ENCODE measurements around the gene RFX6. TPM values are rescaled to one million over a fixed set of nuclear protein-coding genes. Genes with fewer than 3 reads are reported as not detected.

RFX6 gene
- total and polyA plus RNA-seq, 4 donors = not detected

DNA sequence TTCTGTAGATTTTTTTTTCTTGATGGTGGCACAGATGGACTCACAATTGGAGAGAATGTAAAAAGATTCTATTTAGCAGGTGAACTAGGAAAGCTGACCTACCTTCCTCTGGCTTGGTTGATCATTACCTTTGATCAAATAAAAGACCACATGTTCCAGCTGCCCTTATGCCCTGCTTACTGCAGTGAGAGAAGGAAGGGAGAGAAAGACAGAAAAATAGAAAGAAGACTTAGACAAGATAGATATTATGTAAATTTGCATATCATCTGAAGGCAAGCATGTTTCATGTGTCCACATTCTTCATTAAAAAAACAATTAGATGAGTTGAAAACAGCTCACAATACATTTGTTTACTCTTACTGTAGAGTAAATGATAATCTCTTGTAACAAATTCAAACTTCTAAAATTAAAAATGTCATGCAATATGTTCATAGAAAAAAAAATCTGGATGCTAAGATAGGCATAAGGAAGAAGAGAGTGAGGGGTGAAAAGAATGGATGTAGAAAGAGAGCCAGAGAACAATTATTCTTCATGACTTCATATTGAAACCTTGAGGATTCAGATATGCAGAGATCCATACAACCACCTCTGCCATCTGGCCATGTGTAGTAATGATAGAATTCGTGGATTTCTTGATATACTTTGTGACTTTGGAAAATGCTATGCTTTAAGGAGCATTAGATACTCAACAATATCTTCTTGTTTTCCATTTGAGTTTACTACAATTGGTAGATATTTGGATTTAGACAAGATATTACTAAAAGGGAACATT, 71.7 kb downstream of the RFX6 start:
- Histone ChIP-seq H3K27me3 (ENCODE audit: control insufficient read depth in 4 of 4, insufficient read depth in 4 of 4, low read length in 3 of 4) (no peaks in the 10 kb centered on the region), H3K27ac (ENCODE audit: low read depth in 1 of 2, low read length in 2 of 2) (peak overlapping the region; percentile 16 to 63), H3K9me3 (ENCODE audit: control insufficient read depth in 4 of 4, low read length in 3 of 4) (no peaks in the 10 kb centered on the region), H3K36me3 (ENCODE audit: control insufficient read depth in 4 of 4, insufficient read depth in 3 of 4, low read depth in 1 of 4, low read length in 3 of 4) (no peaks in the 10 kb centered on the region), H3K4me3 (ENCODE audit: low read depth in 1 of 3, low read length in 3 of 3) (no peak overlapping the region), H3K9ac (ENCODE audit: low read depth in 1 of 2, low read length in 2 of 2) (peak overlapping the region in 1 of 2 donors; percentile 27), H3K4me1 (ENCODE audit: control insufficient read depth in 4 of 4, insufficient read depth in 4 of 4, low read length in 3 of 4) (peaks cover 1 to 15% (median 12%) of the 10 kb centered on the region in 4 donors)
- no peak for DNase-seq (ENCODE audit: low spot score)
- 17% methylated on average over 1 of the region's 1 CpG for WGBS
- TF ChIP-seq HNF4A (conservative IDR thresholded peaks at IDR 0.05) (peak; percentile 75 to 80), REST (IDR thresholded peaks at IDR 0.05) (peak; percentile 70), EGR1 (IDR thresholded peaks at IDR 0.05; ENCODE audit: low read depth in 2 of 2) (no peak), SP1 (IDR thresholded peaks at IDR 0.05) (peak; percentile 80), JUND (IDR thresholded peaks at IDR 0.05) (peak in 1 of 2 donors; percentile 44), GABPA (IDR thresholded peaks at IDR 0.05 in 1 of 2, conservative IDR thresholded peaks at IDR 0.05 in 1 of 2) (no peak), FOXA1 (IDR thresholded peaks at IDR 0.05) (peak; percentile 21), ATF3 (IDR thresholded peaks at IDR 0.05) (no peak), HNF4G (IDR thresholded peaks at IDR 0.05) (peak; percentile 15), RAD21 (IDR thresholded peaks at IDR 0.05) (peak in 1 of 2 donors; percentile 22), RXRA (IDR thresholded peaks at IDR 0.05) (peak; percentile 31 to 61), YY1 (IDR thresholded peaks at IDR 0.05) (peak; percentile 66), FOXA2 (IDR thresholded peaks at IDR 0.05) (no peak)
- TF ChIP-seq, protein P1, sequence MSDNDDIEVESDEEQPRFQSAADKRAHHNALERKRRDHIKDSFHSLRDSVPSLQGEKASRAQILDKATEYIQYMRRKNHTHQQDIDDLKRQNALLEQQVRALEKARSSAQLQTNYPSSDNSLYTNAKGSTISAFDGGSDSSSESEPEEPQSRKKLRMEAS (IDR thresholded peaks at IDR 0.05) = peak; percentile 40

DNA sequence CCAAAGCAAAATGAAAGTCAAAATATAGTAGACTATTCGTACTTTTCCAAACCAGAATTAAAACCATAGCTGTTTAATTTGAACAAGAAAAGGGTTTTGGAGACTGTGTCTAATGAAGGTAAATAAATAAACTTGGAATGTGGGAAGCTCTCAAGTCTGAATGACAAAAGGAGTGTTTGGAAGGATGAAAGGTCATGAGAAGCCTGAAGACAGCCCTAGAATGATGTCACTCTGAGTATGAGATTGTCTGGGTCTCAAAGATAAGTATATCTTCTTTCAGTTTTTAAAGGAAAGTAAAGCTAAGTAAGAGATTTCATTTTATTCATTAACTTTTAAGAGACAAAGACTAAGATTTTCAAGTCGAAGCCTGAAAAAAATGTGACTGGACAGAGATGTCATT, 72.9 kb downstream of the RFX6 start:
- WGBS = 57% methylated on average over 2 of the region's 2 CpGs
- DNase-seq (ENCODE audit: low spot score) = no peak
- no peaks in the 10 kb centered on the region for H3K36me3 ChIP-seq (ENCODE audit: control insufficient read depth in 4 of 4, insufficient read depth in 3 of 4, low read depth in 1 of 4, low read length in 3 of 4)
- H3K4me1 ChIP-seq (ENCODE audit: control insufficient read depth in 4 of 4, insufficient read depth in 4 of 4, low read length in 3 of 4) = peaks cover 1 to 23% (median 19%) of the 10 kb centered on the region in 4 donors
- H3K27me3 ChIP-seq (ENCODE audit: control insufficient read depth in 4 of 4, insufficient read depth in 4 of 4, low read length in 3 of 4) = no peaks in the 10 kb centered on the region
- H3K9ac ChIP-seq (ENCODE audit: low read depth in 1 of 2, low read length in 2 of 2) = no peak overlapping the region
- H3K9me3 ChIP-seq (ENCODE audit: control insufficient read depth in 4 of 4, low read length in 3 of 4) = no peaks in the 10 kb centered on the region
- H3K4me3 ChIP-seq (ENCODE audit: low read depth in 1 of 3, low read length in 3 of 3) = no peak overlapping the region
- no peak overlapping the region for H3K27ac ChIP-seq (ENCODE audit: low read depth in 1 of 2, low read length in 2 of 2)
- TF ChIP-seq YY1 (IDR thresholded peaks at IDR 0.05) (no peak), SP1 (IDR thresholded peaks at IDR 0.05) (no peak), TAF1 (conservative IDR thresholded peaks at IDR 0.05) (no peak), ZBTB33 (IDR thresholded peaks at IDR 0.05) (no peak), RAD21 (IDR thresholded peaks at IDR 0.05) (no peak), EGR1 (IDR thresholded peaks at IDR 0.05; ENCODE audit: low read depth in 2 of 2) (no peak), RXRA (IDR thresholded peaks at IDR 0.05) (no peak), ATF3 (IDR thresholded peaks at IDR 0.05) (no peak), CTCF (IDR thresholded peaks at IDR 0.05; ENCODE audit: low read depth, low read length, missing input control) (no peak), JUND (IDR thresholded peaks at IDR 0.05) (no peak), REST (IDR thresholded peaks at IDR 0.05) (no peak), HNF4G (IDR thresholded peaks at IDR 0.05) (no peak), HNF4A (conservative IDR thresholded peaks at IDR 0.05) (no peak), NR2F2 (IDR thresholded peaks at IDR 0.05) (no peak), GABPA (IDR thresholded peaks at IDR 0.05 in 1 of 2, conservative IDR thresholded peaks at IDR 0.05 in 1 of 2) (no peak)
- TF ChIP-seq, protein P1 (IDR thresholded peaks at IDR 0.05) = no peak
